COR-L47 (cell line): ENCODE results near the gene BTBD6.

Source experiments
- DNase-seq: peaks from one replicate; lab custom pipeline; 2025; lab: John Stamatoyannopoulos, UW

Gene BTBD6

DNA sequence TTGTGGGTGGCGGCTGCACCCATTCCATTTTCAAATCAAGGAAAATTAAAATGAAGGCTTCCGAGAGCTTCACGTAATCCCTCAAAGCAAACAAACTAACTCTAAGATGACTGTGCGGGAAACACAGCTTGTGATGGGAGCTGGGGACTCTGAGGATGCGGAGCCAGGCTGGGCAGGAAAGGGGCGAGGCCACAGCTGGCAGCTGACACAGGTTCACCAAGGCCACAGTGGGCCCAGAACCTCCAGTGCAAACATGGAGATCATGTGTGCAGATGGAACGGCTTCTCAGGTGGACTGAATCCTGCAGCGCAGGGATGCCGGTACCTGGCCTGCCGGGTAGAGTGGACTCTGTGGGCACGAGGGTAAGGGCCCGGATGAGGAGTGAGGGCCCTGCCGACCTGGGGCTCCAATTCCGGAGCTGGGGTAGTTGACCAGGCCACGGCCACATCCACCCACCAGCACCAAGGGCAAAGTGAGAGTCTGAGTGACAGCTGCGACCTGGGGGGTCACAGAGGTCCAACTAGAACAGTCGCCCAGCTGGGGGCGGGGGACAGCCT is 19.2 kb upstream of the BTBD6 start:
- DNase-seq: no peak

DNA sequence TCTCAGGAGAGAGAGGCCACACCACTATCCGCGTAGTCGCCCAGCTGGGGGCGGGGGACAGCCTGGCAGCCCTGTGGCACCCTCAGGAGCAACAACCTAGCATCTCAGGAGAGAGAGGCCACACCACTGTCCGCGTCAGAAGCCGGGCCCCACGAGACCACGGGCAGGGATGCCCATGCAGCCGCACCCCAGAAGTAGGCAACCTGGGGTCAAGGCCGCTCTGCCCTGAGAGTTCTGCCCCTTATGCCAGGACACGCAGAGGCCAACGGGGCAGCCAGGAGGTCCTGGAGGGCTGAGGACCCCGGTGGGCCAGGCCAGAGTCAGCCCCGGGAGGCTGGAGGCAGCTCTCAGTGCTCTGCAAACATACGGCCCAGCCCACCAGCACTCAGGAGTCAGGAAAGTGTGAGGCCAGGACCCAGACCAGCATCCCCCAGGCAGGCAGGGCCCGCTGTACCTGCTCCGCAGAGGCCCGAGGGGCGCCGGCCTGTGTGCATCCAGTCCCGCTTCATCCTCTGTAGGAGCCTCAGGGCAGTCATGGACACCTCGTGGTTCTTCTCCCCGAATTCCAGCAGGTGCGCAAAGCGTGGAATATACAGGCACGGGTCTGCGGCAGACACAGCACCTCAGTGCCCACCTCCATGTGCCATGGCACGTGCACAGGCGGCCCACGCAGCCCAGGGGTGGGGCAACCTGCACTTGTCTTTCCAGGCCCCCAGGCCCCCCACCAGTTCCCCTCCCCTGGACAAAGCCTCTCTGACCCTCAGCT is 7.3 kb upstream of the BTBD6 start:
- no peak for DNase-seq

DNA sequence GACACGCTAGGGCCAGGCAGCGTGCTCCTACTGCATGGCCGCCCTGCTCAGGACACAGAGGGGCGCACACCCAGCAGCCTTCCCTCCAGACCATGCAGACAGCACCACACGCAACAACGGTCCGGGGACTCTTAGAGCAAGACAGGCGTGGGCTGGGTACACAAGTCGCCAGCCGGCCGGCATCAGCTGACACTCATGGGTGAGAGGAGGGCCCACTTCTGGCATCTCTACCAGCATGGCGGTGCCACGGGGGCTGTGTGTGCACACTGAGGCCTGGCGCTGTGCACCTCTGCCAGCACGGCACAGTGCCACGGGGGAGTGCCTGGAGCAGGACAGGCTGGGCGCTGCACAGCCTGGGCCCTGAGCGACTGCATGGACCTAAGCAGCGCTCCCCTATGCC is 6.7 kb upstream of the BTBD6 start:
- DNase-seq: no peak

DNA sequence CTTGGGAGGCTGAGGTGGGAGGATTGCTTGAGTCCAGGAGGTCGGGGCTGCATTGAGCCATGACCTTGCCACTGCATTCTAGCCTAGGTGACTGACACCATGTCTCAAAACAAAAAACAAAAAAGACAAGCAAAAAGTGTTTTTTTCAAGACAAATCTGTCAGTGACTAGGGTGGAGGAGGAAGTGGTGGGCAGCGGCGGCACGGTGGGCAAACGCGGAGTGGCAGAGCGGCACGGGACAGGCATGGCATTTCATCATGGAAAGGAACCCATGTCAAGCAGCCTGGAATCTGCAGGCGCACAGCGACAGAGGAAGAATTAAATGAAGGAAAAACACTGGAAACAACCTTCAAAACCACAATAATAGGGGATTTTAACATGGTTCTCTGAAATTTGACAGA is 4.0 kb upstream of the BTBD6 start:
- no peak for DNase-seq

DNA sequence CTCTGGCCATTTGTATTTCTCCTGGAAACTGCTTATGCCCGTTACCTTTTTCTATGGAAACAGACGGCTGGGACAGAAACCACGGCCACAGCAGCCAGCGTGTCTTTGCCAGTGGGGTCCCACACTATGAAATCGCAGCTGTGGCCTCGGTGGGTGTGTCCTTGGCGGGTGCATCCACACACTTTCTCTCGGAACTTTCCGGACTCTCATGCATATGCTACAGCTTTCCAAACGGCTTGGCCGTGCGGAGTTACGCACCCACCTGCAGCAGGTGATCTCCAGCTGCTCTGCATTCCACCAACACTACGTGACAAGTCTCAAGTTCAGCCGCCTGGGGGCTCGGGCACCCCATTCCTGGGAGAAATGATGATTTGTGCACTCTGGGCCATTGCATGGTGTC is 1.3 kb upstream of the BTBD6 start:
- DNase-seq: no peak

DNA sequence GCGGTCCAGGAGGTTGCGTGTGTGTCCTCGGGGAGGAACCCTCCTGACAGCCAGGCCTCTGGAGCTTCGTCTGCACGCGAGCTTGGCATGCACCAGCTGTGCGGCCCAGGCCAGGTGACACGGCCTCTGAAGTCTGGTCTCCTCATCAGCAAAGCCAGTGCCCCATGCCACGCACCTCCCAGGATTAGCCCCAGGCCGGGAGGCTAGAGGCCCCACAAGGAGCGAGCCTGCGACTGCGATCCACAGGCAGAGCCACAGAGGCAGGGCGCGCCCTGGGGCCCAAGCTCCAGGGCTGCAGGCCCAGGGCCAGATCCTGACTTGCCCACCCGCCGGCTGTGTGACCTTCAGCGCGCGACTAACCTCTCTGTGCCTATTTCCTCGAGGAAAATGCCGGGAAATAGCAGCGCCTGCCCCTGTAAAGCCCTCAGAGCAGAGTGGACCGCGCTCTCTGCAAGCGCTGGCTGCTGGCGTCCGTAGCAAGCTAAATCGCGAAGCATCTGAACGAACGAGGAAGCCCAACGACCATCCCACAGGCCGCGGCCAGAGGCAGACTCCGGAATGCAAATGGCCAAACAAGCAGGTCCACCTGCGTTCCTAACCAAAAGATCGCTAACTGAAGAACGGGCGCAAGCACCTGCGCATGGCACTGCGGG is 492 bp upstream of the BTBD6 start:
- no peak for DNase-seq

DNA sequence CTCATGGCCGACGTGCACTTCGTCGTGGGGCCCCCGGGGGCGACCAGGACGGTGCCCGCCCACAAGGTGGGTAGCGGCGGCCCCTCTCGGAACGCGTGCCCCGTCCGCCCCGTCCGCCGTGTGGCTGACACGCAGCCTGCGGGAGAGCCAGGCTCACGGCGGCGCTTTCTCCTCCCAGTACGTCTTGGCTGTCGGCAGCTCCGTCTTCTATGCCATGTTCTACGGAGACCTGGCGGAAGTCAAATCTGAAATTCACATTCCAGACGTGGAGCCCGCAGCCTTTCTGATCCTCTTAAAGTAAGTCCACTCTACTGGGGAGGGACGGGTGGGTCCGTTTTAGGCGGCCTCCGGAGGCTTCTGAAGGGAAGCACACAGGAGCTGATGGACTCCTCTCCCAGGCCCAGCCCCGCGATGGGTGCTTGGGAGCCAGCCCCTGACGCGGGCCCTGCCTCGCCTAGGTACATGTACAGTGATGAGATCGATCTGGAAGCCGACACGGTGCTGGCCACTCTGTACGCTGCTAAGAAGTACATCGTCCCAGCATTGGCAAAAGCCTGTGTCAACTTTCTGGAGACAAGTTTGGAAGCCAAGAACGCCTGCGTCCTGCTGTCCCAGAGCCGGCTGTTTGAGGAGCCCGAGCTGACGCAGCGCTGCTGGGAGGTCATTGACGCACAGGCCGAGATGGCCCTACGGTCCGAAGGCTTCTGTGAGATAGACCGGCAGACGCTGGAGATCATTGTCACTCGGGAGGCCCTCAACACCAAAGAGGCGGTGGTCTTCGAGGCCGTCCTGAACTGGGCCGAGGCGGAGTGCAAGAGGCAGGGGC is 1.1 kb downstream of the BTBD6 start:
- no peak for DNase-seq

DNA sequence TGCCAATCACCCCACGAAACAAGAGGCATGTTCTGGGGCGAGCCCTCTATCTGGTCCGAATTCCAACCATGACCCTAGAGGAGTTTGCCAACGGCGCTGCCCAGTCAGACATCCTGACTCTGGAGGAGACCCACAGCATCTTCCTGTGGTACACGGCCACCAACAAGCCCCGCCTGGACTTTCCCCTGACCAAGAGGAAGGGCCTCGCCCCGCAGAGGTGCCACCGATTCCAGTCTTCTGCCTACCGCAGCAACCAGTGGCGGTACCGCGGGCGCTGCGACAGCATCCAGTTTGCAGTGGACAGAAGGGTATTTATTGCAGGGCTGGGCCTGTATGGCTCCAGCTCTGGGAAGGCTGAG is 1.7 kb downstream of the BTBD6 start:
- no peak for DNase-seq

DNA sequence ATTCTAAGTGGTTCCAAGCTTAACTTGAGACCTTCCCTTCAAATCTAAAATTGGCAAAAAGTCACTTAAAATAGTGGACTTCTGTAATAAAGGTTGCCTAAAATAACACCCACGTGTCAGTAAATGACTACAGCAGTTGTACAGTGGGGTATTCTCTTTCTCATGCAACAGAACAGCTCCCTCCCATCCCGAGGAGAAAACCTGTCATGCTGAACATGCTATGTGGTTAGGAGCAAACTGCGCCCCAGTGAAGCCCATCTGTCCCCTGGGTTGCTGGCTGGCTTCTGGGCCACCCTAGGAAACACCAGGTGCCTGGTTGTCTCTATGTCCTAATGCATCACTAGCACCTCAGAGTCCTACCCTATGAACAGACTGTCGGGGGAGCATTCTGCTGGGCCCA is 2.7 kb downstream of the BTBD6 start:
- no peak for DNase-seq

DNA sequence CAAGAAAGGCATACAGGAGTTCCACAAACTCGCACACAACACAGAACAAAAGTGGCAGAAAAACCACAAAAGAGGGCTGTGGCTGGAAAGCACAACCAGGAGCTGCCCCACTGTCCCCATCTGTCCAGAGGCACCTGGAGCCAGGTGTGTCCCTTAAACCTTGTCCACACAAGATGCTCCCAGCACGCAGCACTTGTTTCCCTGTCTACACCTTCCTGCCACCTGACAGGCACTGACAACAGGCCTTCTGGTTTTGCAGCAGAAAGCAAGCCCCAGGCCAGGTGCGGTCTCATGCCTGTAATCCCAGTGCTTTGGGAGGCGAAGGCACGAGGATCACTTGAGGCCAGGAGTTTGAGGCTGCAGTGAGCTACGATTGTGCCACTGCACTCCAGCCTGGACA is 3.6 kb downstream of the BTBD6 start:
- DNase-seq: no peak

DNA sequence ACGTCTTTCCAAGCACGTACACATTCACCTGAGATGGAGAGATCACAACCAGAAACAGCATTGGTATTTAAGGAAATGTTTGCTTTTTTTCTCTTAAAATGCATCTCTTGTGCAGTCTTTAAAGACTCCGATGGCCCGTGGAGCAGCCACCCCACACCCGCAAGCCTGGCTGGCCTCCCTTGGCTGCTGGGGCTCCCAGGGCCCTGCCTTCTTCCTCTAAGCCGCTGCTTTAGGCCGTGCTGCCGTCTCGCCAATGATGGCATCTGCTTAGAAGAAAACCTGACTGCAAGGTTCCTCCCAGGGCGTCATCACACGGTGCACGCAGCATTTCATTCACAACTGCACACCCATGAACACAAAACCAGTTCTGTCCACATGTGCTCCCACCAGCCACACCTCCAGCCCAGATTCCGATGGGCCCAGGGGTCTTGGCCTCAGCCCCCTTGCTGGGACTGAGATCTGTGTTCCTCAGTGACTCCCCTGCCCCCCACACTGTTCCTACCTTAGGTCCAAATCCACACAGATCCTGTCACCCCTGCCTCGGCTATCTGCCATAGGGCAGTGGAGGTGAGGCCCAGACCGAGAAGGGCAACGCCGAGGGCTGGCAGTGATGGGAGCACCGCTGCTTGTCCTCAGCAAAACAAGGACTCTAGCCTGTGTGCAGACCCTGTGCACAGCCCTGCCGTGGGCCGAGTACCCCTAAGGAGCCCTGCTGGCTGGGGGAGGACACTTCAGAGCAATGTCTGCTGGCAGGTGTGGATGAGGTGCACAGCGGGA is 4.4 kb downstream of the BTBD6 start:
- DNase-seq: no peak

DNA sequence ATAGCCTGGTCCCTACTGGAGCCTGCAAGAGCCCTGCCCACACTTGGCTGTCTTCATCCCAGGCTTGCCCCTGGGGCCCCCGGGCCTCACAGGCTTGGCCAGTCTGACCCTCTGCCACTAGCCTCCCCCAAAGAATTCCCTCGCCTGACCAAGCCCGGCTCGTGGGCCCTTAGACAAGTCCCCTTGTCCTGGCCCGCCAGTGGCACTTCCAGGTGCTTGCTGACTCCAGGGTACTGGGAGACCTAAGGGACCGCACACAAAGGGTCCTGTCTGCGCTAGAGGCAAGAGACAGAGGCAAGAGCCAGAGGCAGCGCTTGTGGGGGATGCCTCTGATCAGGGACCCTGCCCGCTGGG is 5.0 kb downstream of the BTBD6 start:
- DNase-seq: no peak

DNA sequence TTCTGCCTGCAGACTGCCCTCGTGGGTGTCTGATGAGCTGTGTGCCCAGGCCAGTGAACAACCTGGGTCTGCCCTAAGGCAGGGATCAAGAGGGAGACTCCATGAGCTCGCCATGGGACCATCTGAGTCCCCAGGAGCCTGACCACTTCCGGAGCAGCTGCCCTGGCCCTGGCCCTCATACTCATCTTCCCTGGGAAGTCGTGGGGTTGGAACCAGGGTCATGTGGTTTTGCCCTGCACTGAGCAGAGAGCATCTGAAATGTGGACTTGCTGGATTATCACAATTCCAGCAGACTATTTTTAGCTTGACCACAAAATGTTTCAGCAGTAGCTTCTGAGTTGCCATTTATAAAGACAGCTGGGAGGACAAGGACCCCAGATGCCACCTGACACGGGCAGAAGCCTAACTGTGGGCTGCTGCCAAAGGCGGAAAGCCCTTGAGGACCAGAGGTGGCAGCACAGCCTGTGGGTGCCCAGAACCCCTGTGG is 6.7 kb downstream of the BTBD6 start:
- no peak for DNase-seq

DNA sequence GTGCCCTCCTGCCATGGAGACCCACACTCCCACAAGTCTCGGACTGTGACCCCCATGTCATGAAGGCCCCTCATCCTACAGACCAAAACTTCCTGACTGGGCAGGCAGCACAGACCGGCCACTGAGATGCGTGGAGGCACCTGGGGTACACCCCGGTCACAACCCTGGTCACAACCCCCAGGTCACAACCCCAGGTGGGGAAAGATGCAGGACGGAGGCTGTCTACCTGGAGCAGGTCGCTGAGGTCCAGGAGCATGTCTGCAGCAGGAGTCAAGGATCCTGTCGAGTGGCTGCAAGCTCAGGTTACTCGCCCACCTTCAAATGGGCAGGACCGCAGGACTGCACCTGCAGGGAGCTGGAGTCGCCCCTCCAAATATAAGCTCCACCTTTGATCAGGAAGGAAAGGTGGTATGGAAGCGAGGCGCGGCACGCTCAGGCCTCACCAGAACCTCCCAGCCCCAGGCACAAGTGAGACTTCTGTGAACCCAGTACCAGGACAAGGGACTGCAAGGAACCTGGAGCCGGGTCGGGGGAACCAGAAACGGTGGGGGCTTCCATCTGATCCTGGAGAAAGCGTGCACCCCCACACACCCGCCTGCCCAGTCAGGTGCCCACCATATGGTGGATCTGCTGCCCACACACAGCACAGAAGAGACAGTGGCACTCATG is 8.1 kb downstream of the BTBD6 start:
- DNase-seq: no peak

DNA sequence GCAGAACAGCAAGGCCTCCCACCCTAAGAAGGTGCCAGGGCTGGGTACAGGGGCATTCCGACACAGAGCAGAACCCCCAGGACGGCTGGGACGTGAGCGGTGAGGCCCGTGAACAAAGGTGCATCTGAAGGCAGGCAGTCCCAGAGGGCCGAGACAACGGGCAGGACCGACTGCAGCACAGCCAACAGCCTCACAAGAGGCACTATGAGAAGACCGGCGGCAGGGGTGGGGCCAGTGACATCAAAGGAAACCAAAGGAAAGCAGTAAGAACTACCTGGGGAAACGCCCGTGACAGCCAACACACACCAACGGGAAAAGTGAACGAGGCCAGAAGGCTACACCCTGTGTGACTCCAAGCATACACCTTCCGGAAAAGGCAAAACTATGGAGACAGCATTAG is 9.1 kb downstream of the BTBD6 start:
- DNase-seq: no peak

DNA sequence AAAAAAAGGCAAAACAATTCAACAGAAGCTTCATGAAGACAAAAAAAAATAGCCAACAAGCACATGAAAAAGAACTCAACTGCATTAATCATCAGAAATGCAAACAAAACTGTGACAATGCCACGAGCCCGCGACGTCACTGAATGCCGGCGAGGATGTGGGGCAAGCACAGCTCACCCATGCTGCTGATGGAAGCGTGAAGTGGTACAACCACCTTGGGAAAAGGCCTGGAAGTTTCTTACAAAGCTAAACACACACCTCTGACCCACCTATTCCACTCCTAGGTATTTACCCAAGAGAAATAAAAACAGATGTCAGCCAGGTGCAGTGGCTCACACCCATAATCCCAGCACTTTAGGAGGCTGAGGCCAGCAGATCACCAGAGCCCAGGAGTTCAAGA is 10.5 kb downstream of the BTBD6 start:
- no peak for DNase-seq

DNA sequence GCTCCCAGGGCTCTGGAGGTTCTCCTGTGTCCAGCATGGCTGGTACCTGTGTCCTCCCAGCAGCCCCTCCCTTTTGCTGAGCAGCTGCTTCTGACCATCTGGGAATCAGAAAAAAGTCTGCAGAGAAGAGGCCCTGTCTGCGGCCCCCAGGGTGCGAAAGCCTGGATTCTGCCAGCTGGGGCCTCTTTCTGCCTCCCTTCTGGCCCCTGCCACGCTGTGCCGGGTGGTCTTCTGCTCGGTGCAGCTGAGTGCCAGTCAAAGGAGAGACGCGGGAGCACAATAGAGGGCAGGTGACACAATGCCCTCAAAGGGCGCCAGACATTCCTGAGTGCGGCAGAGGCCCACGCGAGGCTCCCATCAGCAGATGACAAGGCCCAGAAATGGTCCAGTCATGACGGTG is 12.6 kb downstream of the BTBD6 start:
- no peak for DNase-seq

DNA sequence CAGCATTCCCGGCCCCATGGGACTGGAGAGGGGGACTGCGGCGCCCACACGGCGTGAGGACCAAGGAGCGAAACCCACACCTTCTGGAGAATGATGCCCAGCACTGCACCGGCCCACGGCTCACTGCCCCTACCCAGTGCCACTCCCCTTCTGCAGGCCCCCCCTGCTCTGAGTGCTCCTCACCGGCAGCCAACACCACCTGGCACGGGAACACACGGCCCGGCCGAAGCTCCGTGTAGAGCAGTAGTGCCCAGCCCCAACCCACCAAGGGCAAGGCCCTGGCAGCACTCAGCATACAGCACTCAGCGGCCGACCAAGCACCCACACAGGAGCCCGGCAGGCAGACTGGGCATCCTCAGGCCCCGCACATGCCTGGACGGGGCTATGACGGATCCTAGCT is 13.4 kb downstream of the BTBD6 start:
- no peak for DNase-seq

DNA sequence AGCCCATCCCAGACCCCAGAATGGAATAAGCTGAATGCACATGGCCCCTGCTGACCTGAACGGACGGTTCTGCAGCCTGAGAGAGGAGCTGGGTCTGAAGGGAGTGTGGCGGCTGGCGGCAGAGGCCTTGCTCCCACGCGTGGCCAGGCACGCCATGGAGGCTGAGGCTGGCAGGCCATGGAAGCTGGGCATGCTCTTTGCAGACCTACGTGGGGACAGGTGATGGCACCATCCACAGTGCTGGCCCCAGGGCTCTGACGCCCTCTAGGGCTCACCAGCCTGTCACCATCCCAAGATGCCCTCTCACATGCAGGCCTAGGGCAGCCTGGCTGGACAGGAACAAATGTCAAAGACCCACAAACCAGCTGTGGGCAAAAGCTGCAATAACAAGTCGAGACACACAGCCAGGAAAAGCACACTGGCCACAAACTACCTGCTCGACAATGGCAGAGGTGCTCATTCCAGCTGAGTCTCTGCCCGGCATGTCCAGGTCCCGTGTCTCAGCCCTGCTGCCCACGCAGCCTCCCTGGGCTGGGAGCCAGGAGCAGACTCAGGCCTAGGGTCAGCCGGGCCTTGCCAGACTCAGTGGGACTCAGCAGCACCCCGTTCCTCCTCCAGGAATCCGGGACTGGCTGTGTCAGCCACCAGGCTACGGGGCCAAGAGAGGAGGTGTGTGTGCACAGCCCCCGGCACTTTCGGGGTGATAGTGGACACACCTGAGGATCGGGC is 19.7 kb downstream of the BTBD6 start:
- DNase-seq: no peak

DNA sequence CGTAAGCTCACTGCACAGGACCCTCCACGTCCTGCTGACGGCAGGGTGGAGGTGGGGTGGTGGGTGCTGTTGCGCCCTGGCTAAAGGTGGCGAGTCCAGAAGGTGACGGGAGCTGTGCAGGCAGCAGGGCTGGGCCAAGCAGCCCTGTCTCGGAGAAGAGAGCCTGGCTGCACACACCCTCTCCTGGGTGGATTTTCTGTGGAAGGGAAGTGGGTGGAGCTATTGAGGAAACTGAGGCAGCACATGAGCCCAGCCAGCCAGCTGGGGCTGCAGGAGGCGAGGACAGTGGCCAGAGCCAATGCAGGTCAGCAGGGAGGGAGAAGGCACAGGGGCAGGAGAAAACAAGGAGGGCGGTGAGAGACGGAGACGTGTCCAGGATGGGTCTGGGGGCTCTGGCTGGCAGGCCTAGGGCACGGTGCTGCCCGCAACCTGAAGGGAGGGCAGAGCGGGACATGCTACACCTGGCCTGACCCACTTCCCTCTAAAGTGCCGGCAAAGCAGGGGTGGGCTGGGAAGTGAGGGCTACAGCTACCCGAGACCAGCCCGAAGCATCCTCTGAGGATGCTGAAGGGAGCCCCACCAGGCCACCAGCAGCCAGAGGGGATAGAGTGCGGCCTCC is 20.5 kb downstream of the BTBD6 start:
- no peak for DNase-seq
